ENCODE results near the gene TIMM17A. TPM values are rescaled to one million over a fixed set of nuclear protein-coding genes. Genes with fewer than 3 reads are reported as not detected.

TIMM17A gene
- total and polyA plus RNA-seq, 3 experiments from 2014 or later, result 31.5 to 130 (median 120) TPM

- Histone ChIP-seq H3K36me3 (ENCODE audit: insufficient read depth, low read length) (peaks cover under 1% of the 10 kb centered on the region), H3K4me1 (ENCODE audit: insufficient read depth, low read length) (no peaks in the 10 kb centered on the region), H3K27ac (ENCODE audit: low read depth, low read length) (peak overlapping the region; percentile 18), H3K9me3 (ENCODE audit: low read length) (no peaks in the 10 kb centered on the region), H3K4me3 (ENCODE audit: low read length) (no peak overlapping the region), H3K27me3 (ENCODE audit: insufficient read depth, low read length, poor library complexity, severe bottlenecking) (no peaks in the 10 kb centered on the region)
- peaks cover 3 to 26% (median 10%) of the 10 kb centered on the region in 3 donors for H3K36me3 Mint-ChIP-seq
- H3K27ac Mint-ChIP-seq, result no peak overlapping the region
- peak; percentile 32 to 62 (median 35) for DNase-seq
- H3K4me1 Mint-ChIP-seq, result peaks cover 0 to 2% (median 0%) of the 10 kb centered on the region in 3 donors
- CTCF ChIA-PET, result interaction anchor here (0.8 to 2.5 kb wide), 3 partner anchors 10 to 126 kb away, joined by 3 to 7 read pairs (median 4); no protein-coding TSS in a partner anchor
- H3K9me3 Mint-ChIP-seq, result no peaks in the 10 kb centered on the region
- POLR2A ChIA-PET, result no interaction called here
- H3K4me3 Mint-ChIP-seq, result no peak overlapping the region
- H3K27me3 Mint-ChIP-seq, result no peaks in the 10 kb centered on the region
These were observed 54.2 kb downstream of the TIMM17A start for GRCh38 chr1:202009326-202010179.

DNA sequence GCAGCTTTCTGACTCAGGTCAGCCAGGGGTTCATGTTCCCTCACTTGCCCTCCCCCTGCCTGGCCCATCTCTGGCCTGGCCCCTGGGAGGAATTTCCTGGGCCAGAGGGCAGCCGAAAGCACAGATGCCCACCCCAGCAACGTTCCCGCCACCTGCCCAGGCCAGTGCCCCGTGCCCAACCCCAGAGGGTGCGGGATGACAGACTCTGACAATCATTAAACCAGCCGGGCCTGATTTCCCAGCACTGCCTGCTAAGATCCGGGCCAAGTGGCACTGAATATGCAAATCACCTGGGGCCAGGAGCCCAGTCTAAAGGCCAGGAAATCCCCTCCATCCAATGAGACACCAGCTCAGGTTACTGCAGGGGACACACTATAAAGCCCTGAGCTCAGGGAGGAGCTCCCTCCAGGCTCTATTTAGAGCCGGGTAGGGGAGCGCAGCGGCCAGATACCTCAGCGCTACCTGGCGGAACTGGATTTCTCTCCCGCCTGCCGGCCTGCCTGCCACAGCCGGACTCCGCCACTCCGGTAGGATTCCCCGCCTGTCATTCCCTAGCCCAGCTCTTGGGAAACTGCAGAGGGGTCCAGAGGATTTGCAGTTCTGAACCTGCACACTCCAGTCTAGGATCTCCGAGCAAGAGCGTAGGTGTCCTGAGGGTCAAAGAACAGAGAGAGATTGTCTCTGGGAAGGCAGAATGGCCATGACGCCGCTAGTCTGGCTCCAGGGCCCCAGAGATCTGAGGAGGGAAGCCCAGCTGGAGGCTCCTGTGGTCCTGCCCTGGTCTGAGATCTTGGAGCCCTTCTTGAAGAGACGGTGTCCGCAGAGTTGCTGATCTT is 55.1 kb downstream of the TIMM17A start, which contains the start of gene ELF3:
Gene ELF3 (plus strand): TSS at position 408 of the 836 bp plus-strand sequence. CDS start 550 bp downstream, outside the sequence.
- H3K27ac Mint-ChIP-seq, result no peak within 1 kb of the TSS
- H3K4me3 ChIP-seq (ENCODE audit: low read length), result no peak within 1 kb of the TSS

DNA sequence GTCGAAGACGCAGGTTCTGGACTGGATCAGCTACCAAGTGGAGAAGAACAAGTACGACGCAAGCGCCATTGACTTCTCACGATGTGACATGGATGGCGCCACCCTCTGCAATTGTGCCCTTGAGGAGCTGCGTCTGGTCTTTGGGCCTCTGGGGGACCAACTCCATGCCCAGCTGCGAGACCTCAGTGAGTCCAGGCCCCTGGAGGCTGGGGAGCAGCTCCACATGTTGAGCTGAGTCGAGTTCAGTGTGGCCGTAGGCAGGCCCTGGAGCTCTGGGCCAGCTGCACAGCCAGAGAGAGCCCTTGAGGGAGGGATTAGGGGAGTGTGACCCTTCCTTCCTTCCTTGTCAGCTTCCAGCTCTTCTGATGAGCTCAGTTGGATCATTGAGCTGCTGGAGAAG is 56.7 kb downstream of the TIMM17A start:
- Histone ChIP-seq H3K27ac (ENCODE audit: low read depth, low read length) (no peak overlapping the region), H3K4me3 (ENCODE audit: low read length) (no peak overlapping the region), H3K4me1 (ENCODE audit: insufficient read depth, low read length) (no peaks in the 10 kb centered on the region), H3K9me3 (ENCODE audit: low read length) (no peaks in the 10 kb centered on the region), H3K36me3 (ENCODE audit: insufficient read depth, low read length) (no peaks in the 10 kb centered on the region), H3K27me3 (ENCODE audit: insufficient read depth, low read length, poor library complexity, severe bottlenecking) (no peaks in the 10 kb centered on the region)
- ChIA-PET CTCF (interaction anchor here (0.7 to 2.5 kb wide), 4 partner anchors 12 to 124 kb away, joined by 3 to 7 read pairs (median 4); no protein-coding TSS in a partner anchor), POLR2A (interaction anchor here (0.7 kb wide), 1 partner anchor 189 kb away, joined by 4 read pairs; no protein-coding TSS in a partner anchor)
- Mint-ChIP-seq H3K4me3 (no peak overlapping the region), H3K4me1 (peaks cover 0 to 2% (median 0%) of the 10 kb centered on the region in 3 donors), H3K36me3 (peaks cover 0 to 9% (median 5%) of the 10 kb centered on the region in 3 donors), H3K27me3 (peaks cover 0 to 2% of the 10 kb centered on the region in 2 donors), H3K27ac (no peak overlapping the region), H3K9me3 (no peaks in the 10 kb centered on the region)
- no peak for DNase-seq

More for the DNA sequence above, 55.1 kb downstream of the TIMM17A start, which contains the start of gene ELF3:
- no peaks in the 10 kb centered on the region for H3K36me3 ChIP-seq (ENCODE audit: insufficient read depth, low read length)
- H3K4me1 Mint-ChIP-seq, result peaks cover 0 to 2% (median 0%) of the 10 kb centered on the region in 3 donors
- no peaks in the 10 kb centered on the region for H3K9me3 ChIP-seq (ENCODE audit: low read length)
- POLR2A ChIA-PET, result no interaction called here
- no peaks in the 10 kb centered on the region for H3K9me3 Mint-ChIP-seq
- H3K4me1 ChIP-seq (ENCODE audit: insufficient read depth, low read length), result no peaks in the 10 kb centered on the region
- H3K27me3 Mint-ChIP-seq, result no peaks in the 10 kb centered on the region
- CTCF ChIA-PET, result interaction anchor here (0.6 to 2.5 kb wide), 3 partner anchors 11 to 31 kb away, joined by 3 to 7 read pairs (median 4); partner anchors contain the start of gene RNPEP
- H3K27me3 ChIP-seq (ENCODE audit: insufficient read depth, low read length, poor library complexity, severe bottlenecking), result no peaks in the 10 kb centered on the region
- no peak for DNase-seq
- H3K36me3 Mint-ChIP-seq, result peaks cover 5 to 20% (median 5%) of the 10 kb centered on the region in 3 donors
- peak within 1 kb of the TSS; percentile 18 for H3K27ac ChIP-seq (ENCODE audit: low read depth, low read length)
- H3K4me3 Mint-ChIP-seq, result no peak within 1 kb of the TSS

- H3K9me3 Mint-ChIP-seq, result no peaks in the 10 kb centered on the region
- peaks cover 0 to 4% of the 10 kb centered on the region in 2 donors for H3K27me3 Mint-ChIP-seq
- H3K9me3 ChIP-seq (ENCODE audit: low read length), result no peaks in the 10 kb centered on the region
- H3K27ac Mint-ChIP-seq, result no peak overlapping the region
- no peaks in the 10 kb centered on the region for H3K4me1 ChIP-seq (ENCODE audit: insufficient read depth, low read length)
- POLR2A ChIA-PET, result no interaction called here
- peaks cover 0 to 2% (median 0%) of the 10 kb centered on the region in 3 donors for H3K4me1 Mint-ChIP-seq
- H3K27ac ChIP-seq (ENCODE audit: low read depth, low read length), result no peak overlapping the region
- H3K27me3 ChIP-seq (ENCODE audit: insufficient read depth, low read length, poor library complexity, severe bottlenecking), result no peaks in the 10 kb centered on the region
- peaks cover 0 to 3% (median 2%) of the 10 kb centered on the region in 3 donors for H3K36me3 Mint-ChIP-seq
- CTCF ChIA-PET, result interaction anchor here (0.7 to 2.5 kb wide), 3 partner anchors 14 to 123 kb away, joined by 3 to 7 read pairs (median 4); no protein-coding TSS in a partner anchor
- no peak overlapping the region for H3K4me3 ChIP-seq (ENCODE audit: low read length)
- no peak for DNase-seq
- H3K4me3 Mint-ChIP-seq, result no peak overlapping the region
- H3K36me3 ChIP-seq (ENCODE audit: insufficient read depth, low read length), result no peaks in the 10 kb centered on the region
These were observed 57.5 kb downstream of the TIMM17A start for GRCh38 chr1:202012544-202013478.

DNA sequence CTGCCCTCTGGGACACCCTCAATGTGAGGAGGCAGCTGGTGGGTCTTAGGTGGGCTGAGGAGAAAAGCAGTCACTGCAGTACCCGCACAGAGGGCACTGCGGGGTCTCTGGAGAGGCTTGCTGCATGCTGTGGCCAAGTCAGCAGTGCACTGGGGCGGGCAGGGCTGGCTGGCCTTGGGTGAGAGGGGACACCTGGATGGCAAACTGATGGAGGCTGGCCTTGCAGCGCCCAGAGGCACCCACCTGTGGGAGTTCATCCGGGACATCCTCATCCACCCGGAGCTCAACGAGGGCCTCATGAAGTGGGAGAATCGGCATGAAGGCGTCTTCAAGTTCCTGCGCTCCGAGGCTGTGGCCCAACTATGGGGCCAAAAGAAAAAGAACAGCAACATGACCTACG is 58.3 kb downstream of the TIMM17A start:
- Mint-ChIP-seq H3K4me1 (peaks cover 0 to 2% (median 0%) of the 10 kb centered on the region in 3 donors), H3K9me3 (no peaks in the 10 kb centered on the region), H3K27ac (no peak overlapping the region), H3K4me3 (no peak overlapping the region), H3K36me3 (peaks cover 0 to 3% (median 2%) of the 10 kb centered on the region in 3 donors), H3K27me3 (peaks cover 0 to 6% of the 10 kb centered on the region in 2 donors)
- Histone ChIP-seq H3K27me3 (ENCODE audit: insufficient read depth, low read length, poor library complexity, severe bottlenecking) (no peaks in the 10 kb centered on the region), H3K36me3 (ENCODE audit: insufficient read depth, low read length) (no peaks in the 10 kb centered on the region), H3K4me1 (ENCODE audit: insufficient read depth, low read length) (no peaks in the 10 kb centered on the region), H3K27ac (ENCODE audit: low read depth, low read length) (no peak overlapping the region), H3K4me3 (ENCODE audit: low read length) (no peak overlapping the region), H3K9me3 (ENCODE audit: low read length) (no peaks in the 10 kb centered on the region)
- ChIA-PET CTCF (no interaction called here), POLR2A (no interaction called here)
- no peak for DNase-seq

GRCh38 chr1:202014060-202014459 is 58.8 kb downstream of the TIMM17A start:
- peaks cover 0 to 3% (median 2%) of the 10 kb centered on the region in 3 donors for H3K36me3 Mint-ChIP-seq
- H3K27ac ChIP-seq (ENCODE audit: low read depth, low read length), result no peak overlapping the region
- CTCF ChIA-PET, result no interaction called here
- no peak for DNase-seq
- H3K4me3 ChIP-seq (ENCODE audit: low read length), result no peak overlapping the region
- POLR2A ChIA-PET, result no interaction called here
- H3K36me3 ChIP-seq (ENCODE audit: insufficient read depth, low read length), result no peaks in the 10 kb centered on the region
- H3K9me3 ChIP-seq (ENCODE audit: low read length), result no peaks in the 10 kb centered on the region
- H3K27ac Mint-ChIP-seq, result peak overlapping the region in 1 of 8 donors; percentile 6
- no peak overlapping the region for H3K4me3 Mint-ChIP-seq
- no peaks in the 10 kb centered on the region for H3K4me1 ChIP-seq (ENCODE audit: insufficient read depth, low read length)
- H3K27me3 ChIP-seq (ENCODE audit: insufficient read depth, low read length, poor library complexity, severe bottlenecking), result no peaks in the 10 kb centered on the region
- peaks cover 0 to 2% (median 0%) of the 10 kb centered on the region in 3 donors for H3K4me1 Mint-ChIP-seq
- H3K27me3 Mint-ChIP-seq, result peaks cover 2 to 11% of the 10 kb centered on the region in 2 donors
- no peaks in the 10 kb centered on the region for H3K9me3 Mint-ChIP-seq
